ENCODE measurements around the gene SIM1. TPM values are rescaled to one million over a fixed set of nuclear protein-coding genes. Genes with fewer than 3 reads are reported as not detected.

Gene SIM1
- total RNA-seq, 1 experiment from 2014 or later: 0.13 TPM

DNA sequence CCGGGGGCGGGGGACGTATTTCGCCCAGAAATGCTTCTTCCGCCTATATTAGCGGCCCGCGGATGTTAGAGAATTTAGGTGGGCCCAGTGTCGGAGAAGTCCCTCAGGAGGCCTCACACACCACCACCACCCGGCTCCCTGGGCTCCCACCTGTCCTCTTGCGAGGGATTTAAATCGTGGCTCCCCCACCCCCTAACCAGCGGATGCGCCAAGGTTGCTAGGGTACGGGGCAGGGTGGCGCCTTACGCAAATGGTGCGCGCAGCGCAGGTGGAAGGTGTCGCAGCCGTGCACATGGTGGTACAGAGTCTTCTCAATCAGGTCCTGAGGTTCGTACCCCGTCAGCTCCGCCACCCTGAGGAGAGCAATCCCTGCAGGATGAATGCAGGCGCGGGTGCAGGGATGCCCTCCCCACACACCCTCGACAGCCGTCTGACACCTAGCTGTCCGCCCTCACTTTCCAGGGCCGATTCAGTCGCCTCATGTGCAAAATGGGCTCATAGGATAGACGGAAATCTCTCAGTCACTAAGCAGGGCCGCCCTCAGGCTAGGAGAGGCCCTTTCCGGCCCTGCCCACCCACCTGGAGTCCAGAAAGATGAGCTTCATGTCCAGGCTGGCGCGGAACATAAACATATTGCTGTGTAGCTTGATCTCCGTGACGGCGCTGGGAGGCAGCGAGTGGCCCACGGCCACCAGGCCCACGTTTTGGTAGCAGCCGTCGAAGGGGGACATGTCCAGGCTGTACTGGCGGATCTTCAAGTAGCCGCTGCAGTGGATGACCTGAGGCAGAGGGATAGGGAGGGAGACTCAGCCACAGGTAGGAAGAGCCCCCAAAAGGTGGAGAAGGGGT lies 16.6 kb downstream of the SIM1 start:
- no peak overlapping the region for H2AFZ ChIP-seq
- H3K4me2 ChIP-seq: no peak overlapping the region
- CTCF ChIA-PET: no interaction called here
- H4K20me1 ChIP-seq (ENCODE audit: insufficient read depth): no peaks in the 10 kb centered on the region
- BruUV-seq (replicated peaks): no TSS peak
- TF ChIP-seq, protein P1, sequence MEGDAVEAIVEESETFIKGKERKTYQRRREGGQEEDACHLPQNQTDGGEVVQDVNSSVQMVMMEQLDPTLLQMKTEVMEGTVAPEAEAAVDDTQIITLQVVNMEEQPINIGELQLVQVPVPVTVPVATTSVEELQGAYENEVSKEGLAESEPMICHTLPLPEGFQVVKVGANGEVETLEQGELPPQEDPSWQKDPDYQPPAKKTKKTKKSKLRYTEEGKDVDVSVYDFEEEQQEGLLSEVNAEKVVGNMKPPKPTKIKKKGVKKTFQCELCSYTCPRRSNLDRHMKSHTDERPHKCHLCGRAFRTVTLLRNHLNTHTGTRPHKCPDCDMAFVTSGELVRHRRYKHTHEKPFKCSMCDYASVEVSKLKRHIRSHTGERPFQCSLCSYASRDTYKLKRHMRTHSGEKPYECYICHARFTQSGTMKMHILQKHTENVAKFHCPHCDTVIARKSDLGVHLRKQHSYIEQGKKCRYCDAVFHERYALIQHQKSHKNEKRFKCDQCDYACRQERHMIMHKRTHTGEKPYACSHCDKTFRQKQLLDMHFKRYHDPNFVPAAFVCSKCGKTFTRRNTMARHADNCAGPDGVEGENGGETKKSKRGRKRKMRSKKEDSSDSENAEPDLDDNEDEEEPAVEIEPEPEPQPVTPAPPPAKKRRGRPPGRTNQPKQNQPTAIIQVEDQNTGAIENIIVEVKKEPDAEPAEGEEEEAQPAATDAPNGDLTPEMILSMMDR (conservative IDR thresholded peaks at IDR 0.05): no peak
- TF ChIP-seq EZH2 (IDR thresholded peaks at IDR 0.05; ENCODE audit: low read depth): no peak
- DNase-seq: no peak
- H3K27me3 ChIP-seq (ENCODE audit: insufficient read depth, low read depth): no peaks in the 10 kb centered on the region
- H3K9me3 ChIP-seq (ENCODE audit: insufficient read depth, low read depth): no peaks in the 10 kb centered on the region
- POLR2A ChIA-PET (ENCODE audit: unreplicated experiment): no interaction called here
- no peak overlapping the region for H3K27ac ChIP-seq
- H3K79me2 ChIP-seq (ENCODE audit: low read depth): no peaks in the 10 kb centered on the region
- H3F3A ChIP-seq (ENCODE audit: insufficient read depth, low read depth): no peaks in the 10 kb centered on the region
- H3K36me3 ChIP-seq (ENCODE audit: low read depth): no peaks in the 10 kb centered on the region
- H3K4me3 ChIP-seq: no peak overlapping the region
- intact Hi-C loops (cut with micrococcal nuclease; ENCODE audit: unreplicated experiment): no loop called here
- no peaks in the 10 kb centered on the region for H3K9me2 ChIP-seq (ENCODE audit: insufficient read depth)
- no peaks in the 10 kb centered on the region for H3K4me1 ChIP-seq (replicated peaks; ENCODE audit: insufficient read depth)

DNA sequence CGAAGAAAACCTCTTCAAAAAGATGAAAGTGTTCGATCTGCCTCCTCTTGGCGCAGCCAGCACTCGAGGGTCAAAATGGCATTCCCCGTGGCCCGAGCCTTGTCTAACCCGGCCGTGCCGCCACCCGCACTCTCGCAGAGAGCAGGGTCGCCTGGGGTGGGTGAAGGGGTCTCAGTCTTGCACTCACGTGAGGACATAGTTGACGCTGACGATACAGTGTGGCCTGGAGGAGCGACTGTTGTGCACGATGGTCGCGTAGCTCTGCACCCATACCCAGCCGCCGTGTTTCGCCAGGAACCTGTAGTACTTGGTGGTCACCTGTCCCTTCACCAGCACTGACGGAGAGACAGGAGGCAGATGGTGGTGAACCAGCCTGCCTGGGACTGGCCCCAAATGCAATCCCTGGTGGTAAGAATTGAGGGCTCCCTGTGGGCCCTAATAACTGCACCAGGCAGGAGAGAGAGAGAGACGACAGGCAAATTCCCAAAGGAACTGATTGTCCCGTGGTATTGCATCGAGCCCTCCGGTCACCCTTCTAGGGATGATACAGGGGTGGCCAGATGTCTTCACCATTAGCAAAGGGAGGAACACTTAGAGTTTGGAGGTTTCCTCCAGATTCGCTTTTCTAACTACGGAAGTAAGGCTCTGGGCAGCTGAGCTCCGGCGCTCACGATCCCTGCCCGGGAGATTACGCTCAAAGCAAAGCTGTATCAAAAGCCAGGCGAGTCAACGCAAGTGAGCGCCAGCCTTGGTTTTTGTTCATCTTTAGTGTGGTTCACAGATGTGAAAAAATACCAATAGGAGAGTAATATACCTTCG lies 17.4 kb downstream of the SIM1 start:
- DNase-seq: no peak
- H3F3A ChIP-seq (ENCODE audit: insufficient read depth, low read depth): no peaks in the 10 kb centered on the region
- H3K79me2 ChIP-seq (ENCODE audit: low read depth): no peaks in the 10 kb centered on the region
- no peaks in the 10 kb centered on the region for H3K36me3 ChIP-seq (ENCODE audit: low read depth)
- TF ChIP-seq, protein P1 (conservative IDR thresholded peaks at IDR 0.05): no peak
- no peak for TF ChIP-seq EZH2 (IDR thresholded peaks at IDR 0.05; ENCODE audit: low read depth)
- ChIA-PET POLR2A (ENCODE audit: unreplicated experiment) (no interaction called here), CTCF (no interaction called here)
- H2AFZ ChIP-seq: no peak overlapping the region
- no peaks in the 10 kb centered on the region for H4K20me1 ChIP-seq (ENCODE audit: insufficient read depth)
- H3K4me3 ChIP-seq: no peak overlapping the region
- no peaks in the 10 kb centered on the region for H3K9me2 ChIP-seq (ENCODE audit: insufficient read depth)
- no peaks in the 10 kb centered on the region for H3K9me3 ChIP-seq (ENCODE audit: insufficient read depth, low read depth)
- intact Hi-C loops (cut with micrococcal nuclease; ENCODE audit: unreplicated experiment): no loop called here
- H3K27ac ChIP-seq: no peak overlapping the region
- BruUV-seq (replicated peaks): no TSS peak
- H3K4me1 ChIP-seq (replicated peaks; ENCODE audit: insufficient read depth): no peaks in the 10 kb centered on the region
- no peak overlapping the region for H3K4me2 ChIP-seq
- H3K27me3 ChIP-seq (ENCODE audit: insufficient read depth, low read depth): no peaks in the 10 kb centered on the region

DNA sequence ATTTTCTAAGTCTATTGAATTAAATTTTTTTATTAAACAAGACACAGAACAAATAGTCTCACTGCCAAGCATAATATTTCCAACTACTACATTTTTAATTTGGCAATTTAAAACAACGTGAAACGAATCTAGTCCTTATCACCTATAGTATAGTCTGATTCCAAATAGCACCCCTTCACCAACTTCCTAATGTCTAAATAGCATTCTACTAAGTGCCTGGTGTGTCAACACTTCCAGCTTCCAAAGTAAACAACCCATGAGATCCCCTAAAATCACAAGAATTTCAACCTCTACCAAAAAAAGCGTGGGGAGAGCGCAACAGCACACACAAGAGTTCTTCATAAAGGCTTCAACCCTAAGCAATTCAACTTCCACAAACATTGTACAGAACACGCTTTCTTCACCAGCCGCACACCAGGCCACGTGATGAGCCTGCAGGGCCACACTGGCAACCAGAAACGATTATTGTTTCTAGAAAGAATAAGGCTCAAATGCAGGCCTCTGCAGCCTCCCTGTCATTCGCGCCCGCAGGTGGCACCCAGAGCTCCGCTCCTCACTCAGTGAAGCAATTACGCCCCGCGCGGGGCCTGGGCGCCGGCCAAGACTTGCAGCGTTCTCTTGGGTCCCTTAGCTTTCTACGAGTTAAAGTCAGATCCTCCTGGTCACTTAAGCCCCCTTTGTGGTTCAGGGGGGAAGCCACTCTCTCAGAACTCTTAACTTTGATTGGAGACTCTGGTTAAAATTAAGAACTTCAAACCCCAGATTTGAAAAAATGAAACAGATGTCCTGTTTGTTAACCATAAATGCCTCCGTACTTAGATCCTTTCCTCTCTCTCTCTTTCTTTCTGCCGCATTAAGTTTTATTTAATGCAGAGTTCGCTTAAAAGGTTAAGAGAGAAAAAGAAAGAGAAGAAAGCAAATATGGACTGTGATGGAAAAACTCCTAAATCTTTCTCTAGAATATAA lies 18.3 kb downstream of the SIM1 start:
- Histone ChIP-seq H3K4me2 (no peak overlapping the region), H3K4me3 (no peak overlapping the region), H3F3A (ENCODE audit: insufficient read depth, low read depth) (no peaks in the 10 kb centered on the region), H2AFZ (no peak overlapping the region), H3K79me2 (ENCODE audit: low read depth) (no peaks in the 10 kb centered on the region), H3K27me3 (ENCODE audit: insufficient read depth, low read depth) (no peaks in the 10 kb centered on the region), H3K9me3 (ENCODE audit: insufficient read depth, low read depth) (no peaks in the 10 kb centered on the region), H3K36me3 (ENCODE audit: low read depth) (no peaks in the 10 kb centered on the region), H3K4me1 (replicated peaks; ENCODE audit: insufficient read depth) (no peaks in the 10 kb centered on the region), H3K9me2 (ENCODE audit: insufficient read depth) (no peaks in the 10 kb centered on the region), H4K20me1 (ENCODE audit: insufficient read depth) (no peaks in the 10 kb centered on the region), H3K27ac (no peak overlapping the region)
- ChIA-PET CTCF (no interaction called here), POLR2A (ENCODE audit: unreplicated experiment) (no interaction called here)
- no peak for TF ChIP-seq EZH2 (IDR thresholded peaks at IDR 0.05; ENCODE audit: low read depth)
- TF ChIP-seq, protein P1 (conservative IDR thresholded peaks at IDR 0.05): no peak
- no peak for DNase-seq
- intact Hi-C loops (cut with micrococcal nuclease; ENCODE audit: unreplicated experiment): no loop called here
- no TSS peak for BruUV-seq (replicated peaks)
